Vagina (tissue), 2 donors: ENCODE measurements around the gene DNAJC5. TPM values are rescaled to one million over a fixed set of nuclear protein-coding genes. Genes with fewer than 3 reads are reported as not detected.

Experiments
- DNase-seq, 2 donors: peaks; one replicate each; pipeline ENCODE4 v3.0.0-alpha.2; 2017; ENCODE audit errors: extremely low spot score in 2 of 2
- H3K27ac ChIP-seq: fragments of 200-600 bp; sonication (generic); one replicate; pipeline ENCODE4 v1.5.1; 2019
- H3K27me3 ChIP-seq: fragments of 200-600 bp; sonication (generic); one replicate; pipeline ENCODE4 v1.5.1; 2019
- H3K36me3 ChIP-seq, 2 donors: fragments of 200-600 bp; sonication (generic); one replicate each; pipeline ENCODE4 v1.5.1; 2017 to 2019
- H3K4me1 ChIP-seq: fragments of 200-600 bp; sonication (generic); one replicate; pipeline ENCODE4 v1.5.1; 2019
- H3K4me3 ChIP-seq, 2 donors: fragments of 200-600 bp; sonication (generic); 1 replicate in 1 of 2; 2 replicates in 1 of 2; pipeline ENCODE4 v1.5.1; 2016 to 2019
- H3K9me3 ChIP-seq: fragments of 200-600 bp; sonication (generic); one replicate; pipeline ENCODE4 v1.5.1; 2019
- CTCF ChIP-seq, 3 experiments: fragments of 450-650 bp in 2 of 3; fragments of 200-600 bp in 1 of 3; sonication (generic) in 1 of 3; IDR thresholded peaks; one replicate each; pipeline ENCODE4 v1.5.1; 2017 to 2019; ENCODE audit warnings: antibody characterized with exemption in 3 of 3, mild to moderate bottlenecking in 2 of 3, moderate library complexity in 2 of 3
- POLR2A ChIP-seq, 2 donors: fragments of 450-650 bp; IDR thresholded peaks; one replicate each; pipeline ENCODE4 v1.6.1; 2017; ENCODE audit warnings: antibody characterized with exemption in 2 of 2, mild to moderate bottlenecking in 2 of 2, moderate library complexity in 2 of 2
- POLR2AphosphoS5 ChIP-seq, 2 donors: sonication (generic); formaldehyde crosslinking; IDR thresholded peaks; one replicate each; pipeline ENCODE4 v1.9.0; 2017; ENCODE audit warnings: antibody characterized with exemption in 2 of 2, mild to moderate bottlenecking in 2 of 2, low read depth in 1 of 2; ENCODE audit not compliant: insufficient read depth in 1 of 2
- intact Hi-C: fragments of 100-400 bp; cut with DNase I; formaldehyde crosslinking; loops from one replicate; pipeline ENCODE4 v1.15.1; 2023
- total RNA-seq: library from RNA; depleted of rRNA; stranded (reverse); fragments of >200 nt; gene quantifications from one replicate; pipeline ENCODE4 v1.2.3, GENCODE V29; 2016

Gene DNAJC5
- total RNA-seq, 1 donor from 2014 or later = 25.8 TPM

DNA sequence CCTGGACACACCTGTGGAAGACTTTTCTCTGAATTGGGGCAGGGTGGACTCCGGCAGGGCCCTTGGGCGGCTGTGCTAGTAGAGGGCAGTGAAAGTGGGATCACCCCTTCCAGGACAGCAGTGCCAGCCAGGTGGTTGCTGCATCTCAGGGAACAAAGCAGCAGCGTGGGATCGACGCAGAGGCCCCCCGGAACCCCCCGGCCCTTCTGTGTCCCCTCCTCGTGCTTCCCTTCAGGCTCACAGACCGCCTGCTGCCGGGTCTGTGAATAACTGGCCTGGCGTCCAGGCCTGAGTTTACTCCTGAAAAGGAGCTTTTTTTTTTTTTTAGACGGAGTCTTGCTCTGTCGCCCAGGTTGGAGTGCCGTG is 8.9 kb upstream of the DNAJC5 start:
- TF ChIP-seq POLR2AphosphoS5 (IDR thresholded peaks at IDR 0.05; ENCODE audit: insufficient read depth in 1 of 2, low read depth in 1 of 2) (no peak), POLR2A (IDR thresholded peaks at IDR 0.05) (no peak), CTCF (IDR thresholded peaks at IDR 0.05) (no peak)
- H3K36me3 ChIP-seq = peaks cover 0 to 44% of the 10 kb centered on the region in 2 donors
- no peak overlapping the region for H3K27ac ChIP-seq
- H3K4me1 ChIP-seq = peaks cover 14% of the 10 kb centered on the region
- H3K27me3 ChIP-seq = no peaks in the 10 kb centered on the region
- no peaks in the 10 kb centered on the region for H3K9me3 ChIP-seq
- H3K4me3 ChIP-seq = no peak overlapping the region
- DNase-seq = no peak
- intact Hi-C loops = no loop called here

DNA sequence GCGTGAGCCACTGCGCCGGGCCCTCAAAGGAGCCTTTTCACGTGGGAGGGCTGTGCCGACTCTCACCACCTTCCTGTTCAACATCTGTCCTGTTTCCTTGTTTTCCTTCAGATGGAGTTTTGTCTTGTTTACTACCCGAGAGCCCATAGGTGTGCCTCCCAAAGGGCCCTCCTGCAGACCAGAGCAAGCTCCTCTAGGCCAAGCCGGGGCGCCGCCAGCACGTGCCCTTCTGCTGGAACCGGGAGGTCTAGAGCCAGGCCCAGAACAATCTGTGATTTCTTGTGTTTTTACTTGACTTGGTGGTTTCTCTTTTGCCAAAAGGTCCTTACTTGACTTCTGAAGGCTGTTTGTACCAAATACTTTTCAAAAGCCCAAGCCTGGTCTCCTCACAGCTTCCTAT is 8.0 kb upstream of the DNAJC5 start:
- TF ChIP-seq CTCF (IDR thresholded peaks at IDR 0.05) = no peak
- TF ChIP-seq POLR2A (IDR thresholded peaks at IDR 0.05) = no peak
- no peak for TF ChIP-seq POLR2AphosphoS5 (IDR thresholded peaks at IDR 0.05; ENCODE audit: insufficient read depth in 1 of 2, low read depth in 1 of 2)
- intact Hi-C loops = no loop called here
- no peak overlapping the region for H3K27ac ChIP-seq
- no peaks in the 10 kb centered on the region for H3K9me3 ChIP-seq
- no peak for DNase-seq
- peaks cover 0 to 52% of the 10 kb centered on the region in 2 donors for H3K36me3 ChIP-seq
- H3K4me3 ChIP-seq = no peak overlapping the region
- no peaks in the 10 kb centered on the region for H3K27me3 ChIP-seq
- peaks cover 15% of the 10 kb centered on the region for H3K4me1 ChIP-seq

GRCh38 chr20:63889241-63890200 is 5.4 kb upstream of the DNAJC5 start:
- Histone ChIP-seq H3K27ac (peak overlapping the region; percentile 62), H3K36me3 (peaks cover 0 to 31% of the 10 kb centered on the region in 2 donors), H3K4me1 (peaks cover 21% of the 10 kb centered on the region), H3K4me3 (no peak overlapping the region), H3K9me3 (no peaks in the 10 kb centered on the region), H3K27me3 (no peaks in the 10 kb centered on the region)
- intact Hi-C loops = no loop called here
- DNase-seq = no peak
- TF ChIP-seq POLR2AphosphoS5 (IDR thresholded peaks at IDR 0.05; ENCODE audit: insufficient read depth in 1 of 2, low read depth in 1 of 2) (peak in 1 of 2 donors; percentile 57), POLR2A (IDR thresholded peaks at IDR 0.05) (no peak)

DNA sequence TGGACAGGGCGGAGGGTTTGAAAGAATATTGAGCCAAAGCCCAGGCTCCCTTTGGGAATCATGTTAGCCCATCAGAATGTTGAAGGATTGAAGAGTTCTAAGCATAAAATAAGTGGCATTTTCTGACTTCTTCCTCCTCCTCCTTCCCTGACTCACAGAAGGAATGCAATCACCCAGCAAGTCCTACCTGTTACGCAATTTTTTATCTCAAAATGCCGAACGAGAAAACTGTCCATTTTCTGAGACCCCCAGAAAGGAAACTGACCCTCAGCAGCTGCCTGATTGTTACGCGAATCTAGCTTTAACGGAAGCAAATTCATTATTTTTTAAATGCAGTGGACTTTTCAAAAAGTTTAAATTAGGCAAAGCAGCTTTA is 4.7 kb upstream of the DNAJC5 start:
- peak overlapping the region; percentile 19 for H3K27ac ChIP-seq
- TF ChIP-seq POLR2A (IDR thresholded peaks at IDR 0.05) (no peak), POLR2AphosphoS5 (IDR thresholded peaks at IDR 0.05; ENCODE audit: insufficient read depth in 1 of 2, low read depth in 1 of 2) (no peak), CTCF (IDR thresholded peaks at IDR 0.05) (no peak)
- H3K9me3 ChIP-seq = no peaks in the 10 kb centered on the region
- intact Hi-C loops = no loop called here
- peaks cover 0 to 29% of the 10 kb centered on the region in 2 donors for H3K36me3 ChIP-seq
- H3K27me3 ChIP-seq = no peaks in the 10 kb centered on the region
- peaks cover 23% of the 10 kb centered on the region for H3K4me1 ChIP-seq
- no peak for DNase-seq
- no peak overlapping the region for H3K4me3 ChIP-seq

DNA sequence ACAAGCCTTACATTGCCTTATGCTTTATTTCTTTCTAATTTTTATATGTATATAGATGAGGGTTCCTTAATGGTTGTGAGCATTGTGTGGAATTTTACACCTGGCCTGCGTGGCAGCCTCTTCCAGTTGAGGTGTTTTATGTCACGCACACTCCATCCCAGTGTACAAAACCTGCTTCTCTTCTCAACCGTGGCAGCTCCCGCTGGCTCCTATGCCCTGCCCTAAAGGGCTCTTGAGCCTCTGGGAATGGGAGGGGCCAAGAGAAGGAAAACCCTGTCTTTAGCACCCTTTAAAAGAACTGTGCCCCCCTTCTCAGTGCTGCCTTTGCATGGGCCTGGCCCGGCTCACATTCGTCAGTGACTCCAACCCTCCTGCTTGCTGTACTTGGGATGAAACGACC is 4.3 kb upstream of the DNAJC5 start:
- intact Hi-C loops = no loop called here
- DNase-seq = no peak

More for the DNA sequence above, 4.3 kb upstream of the DNAJC5 start:
- Histone ChIP-seq H3K4me3 (no peak overlapping the region), H3K36me3 (peaks cover 0 to 26% of the 10 kb centered on the region in 2 donors), H3K4me1 (peaks cover 24% of the 10 kb centered on the region), H3K9me3 (no peaks in the 10 kb centered on the region), H3K27ac (peak overlapping the region; percentile 24), H3K27me3 (no peaks in the 10 kb centered on the region)
- TF ChIP-seq POLR2A (IDR thresholded peaks at IDR 0.05) (no peak), CTCF (IDR thresholded peaks at IDR 0.05) (no peak), POLR2AphosphoS5 (IDR thresholded peaks at IDR 0.05; ENCODE audit: insufficient read depth in 1 of 2, low read depth in 1 of 2) (no peak)
